Activated B cell treated with CpG ODN at 0.5 μM for 24 hours (primary cell): Measurements from ENCODE around the gene ADSS2. TPM values are rescaled to one million over a fixed set of nuclear protein-coding genes. Genes with fewer than 3 reads are reported as not detected.

Experiments used
- ATAC-seq: fragments of 200-7000 bp; cut with Tn5 transposase; one replicate; pipeline ENCODE4 v1.10.0; 2021; ENCODE audit warnings: low read depth, mild to moderate bottlenecking, moderate library complexity
- CTCF ChIA-PET: fragments of 350-600 bp; sonication (Branson Sonifier 250); formaldehyde crosslinking; loops from one replicate; lab custom pipeline; 2021; ENCODE audit warnings: antibody characterized with exemption; lab: Charles Lee
- POLR2A ChIA-PET: fragments of 350-600 bp; sonication (Branson Sonifier 250); formaldehyde crosslinking; loops from one replicate; lab custom pipeline; 2021; ENCODE audit warnings: antibody characterized with exemption; lab: Charles Lee
- DNase-seq: peaks from one replicate; pipeline ENCODE4 v3.0.0; 2022
- H3K27ac Mint-ChIP-seq: one replicate; pipeline ENCODE4 v1.8.0; 2020; ENCODE audit warnings: mixed read lengths
- H3K27me3 Mint-ChIP-seq: one replicate; pipeline ENCODE4 v1.8.0; 2021; ENCODE audit warnings: mixed read lengths
- H3K36me3 Mint-ChIP-seq: one replicate; pipeline ENCODE4 v1.8.0; 2021; ENCODE audit warnings: low read depth, mixed read lengths
- H3K4me1 Mint-ChIP-seq: one replicate; pipeline ENCODE4 v1.8.0; 2021; ENCODE audit warnings: mixed read lengths
- H3K4me3 Mint-ChIP-seq: one replicate; pipeline ENCODE4 v1.8.0; 2020; ENCODE audit warnings: mild to moderate bottlenecking, mixed read lengths
- H3K9me3 Mint-ChIP-seq: one replicate; pipeline ENCODE4 v1.8.0; 2020; ENCODE audit warnings: mixed read lengths
- CTCF ChIP-seq: fragments of 200-600 bp; IDR thresholded peaks from one replicate; pipeline ENCODE4 v1.8.0; 2022; ENCODE audit warnings: antibody characterized with exemption, mild to moderate bottlenecking
- intact Hi-C: fragments of 100-400 bp; cut with micrococcal nuclease; formaldehyde crosslinking; loops from one replicate; pipeline ENCODE4 v1.15.1; 2024
- total RNA-seq: library from RNA; stranded (reverse); gene quantifications from 2 replicates; pipeline ENCODE4 v1.2.3, GENCODE V29; 2022

ADSS2 gene
- total RNA-seq, 1 donor from 2014 or later, result 42.2 TPM

DNA sequence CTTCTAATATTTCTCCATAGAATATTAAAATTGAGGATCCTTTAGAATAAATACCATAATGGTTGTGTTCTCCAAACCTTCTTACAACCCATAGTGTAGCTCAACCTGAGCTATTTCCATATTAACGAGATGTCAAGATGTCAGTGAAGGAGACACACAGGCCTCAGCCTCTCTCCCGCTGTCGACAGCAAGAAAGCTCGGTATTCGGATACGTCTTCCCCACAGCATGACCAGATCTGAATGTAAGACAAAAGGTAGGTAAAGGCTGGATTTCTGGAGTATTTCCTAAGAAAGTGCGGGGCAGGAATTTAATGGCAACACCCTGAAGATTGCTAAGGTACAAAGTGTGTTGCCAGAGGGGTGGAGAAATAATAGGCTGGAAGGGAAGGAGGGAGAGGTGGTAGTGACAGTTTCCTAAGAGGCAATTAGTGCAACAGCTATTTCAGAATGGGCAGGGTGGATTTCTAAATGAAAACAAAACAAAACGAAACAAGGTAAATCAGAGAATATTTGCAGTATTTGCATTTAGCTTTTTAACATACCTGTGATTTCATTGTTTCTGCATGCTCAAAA lies 1.7 kb downstream of the ADSS2 start:
- peak overlapping the region; percentile 96 for H3K27ac Mint-ChIP-seq
- ATAC-seq (no peak), DNase-seq (no peak)
- no peaks in the 10 kb centered on the region for H3K27me3 Mint-ChIP-seq
- ChIA-PET CTCF (interaction anchor here (1.1 kb wide), 1 partner anchor 11 kb away, joined by 3 read pairs; the partner anchor contains the start of gene CATSPERE), POLR2A (interaction anchor here (0.6 to 1.4 kb wide), 3 partner anchors 12 to 414 kb away, joined by 3 to 6 read pairs (median 4); partner anchors contain the start of genes CATSPERE and HNRNPU)
- peaks cover 48% of the 10 kb centered on the region for H3K4me1 Mint-ChIP-seq
- no peak for TF ChIP-seq CTCF
- intact Hi-C loops, result loop anchor here (2.0 to 10.0 kb wide), 5 partner anchors 15 to 705 kb away; partner anchors contain the start of genes COX20 and KIF26B
- peak overlapping the region; percentile 95 for H3K4me3 Mint-ChIP-seq
- H3K9me3 Mint-ChIP-seq, result no peaks in the 10 kb centered on the region
- H3K36me3 Mint-ChIP-seq, result peaks cover 43% of the 10 kb centered on the region

DNA sequence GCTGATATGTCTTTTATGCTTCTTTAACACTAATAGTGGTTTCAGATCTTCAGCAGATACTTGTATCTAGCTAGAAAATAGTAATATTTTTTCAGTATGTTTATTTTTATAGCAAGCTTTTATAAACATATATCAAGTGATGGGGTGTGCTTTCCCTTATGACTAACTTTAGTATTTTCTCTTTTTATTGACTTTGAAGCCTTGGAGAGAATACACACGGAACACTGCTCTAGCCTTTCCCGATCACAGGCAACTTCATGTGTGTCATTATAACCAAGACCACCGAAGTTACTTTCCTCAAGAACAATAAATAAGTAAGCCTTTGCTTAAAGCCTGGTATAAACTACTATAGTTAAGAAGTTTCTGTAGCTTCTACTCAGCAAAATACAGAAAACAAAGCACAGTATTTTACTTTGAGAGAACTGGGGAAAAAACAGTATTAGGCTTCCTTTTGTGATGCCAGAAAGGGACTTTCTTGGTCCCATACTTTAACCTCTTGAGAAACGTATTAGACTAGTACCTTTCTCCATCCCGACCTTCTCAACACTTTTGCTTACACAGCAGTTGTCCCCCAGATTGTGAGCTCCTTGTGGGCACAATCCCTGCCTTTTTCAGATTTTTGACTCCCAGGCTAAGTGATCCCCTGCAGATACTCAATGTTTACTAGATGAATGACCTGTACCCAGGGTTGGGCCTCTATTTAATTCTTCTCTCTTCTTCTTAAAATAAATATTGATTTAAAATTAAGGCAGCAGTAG lies 3.3 kb downstream of the ADSS2 start:
- no peak for TF ChIP-seq CTCF

DNA sequence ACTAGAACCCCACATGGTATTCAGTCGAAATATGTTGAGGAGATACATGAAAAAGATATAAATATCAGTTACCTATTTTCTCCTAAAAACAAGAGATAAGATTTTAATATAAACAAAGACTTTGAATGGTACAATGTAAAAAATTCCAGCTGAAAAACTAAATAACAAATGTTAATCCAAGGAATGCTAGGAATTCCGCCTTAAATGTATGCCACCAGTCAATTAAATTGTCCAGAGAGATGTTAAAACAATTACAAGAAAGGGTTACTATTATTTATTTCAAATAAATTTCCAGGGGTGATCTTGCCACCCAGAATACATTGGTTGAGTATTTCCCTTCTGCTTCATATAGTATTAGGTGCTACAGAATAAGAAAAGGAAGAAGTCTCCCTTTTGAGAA lies 4.2 kb downstream of the ADSS2 start:
- peaks cover 48% of the 10 kb centered on the region for H3K36me3 Mint-ChIP-seq
- ATAC-seq, result no peak
- DNase-seq, result no peak
- H3K27me3 Mint-ChIP-seq, result no peaks in the 10 kb centered on the region
- H3K4me3 Mint-ChIP-seq, result no peak overlapping the region
- H3K4me1 Mint-ChIP-seq, result peaks cover 57% of the 10 kb centered on the region
- CTCF ChIA-PET, result no interaction called here
- H3K27ac Mint-ChIP-seq, result no peak overlapping the region
- no peaks in the 10 kb centered on the region for H3K9me3 Mint-ChIP-seq
- intact Hi-C loops, result no loop called here
- TF ChIP-seq CTCF, result no peak
- POLR2A ChIA-PET, result interaction anchor here (1.0 kb wide), 1 partner anchor 13 kb away, joined by 4 read pairs; no protein-coding TSS in a partner anchor

More for the DNA sequence above, 3.3 kb downstream of the ADSS2 start:
- Mint-ChIP-seq H3K27ac (no peak overlapping the region), H3K27me3 (no peaks in the 10 kb centered on the region), H3K4me1 (peaks cover 52% of the 10 kb centered on the region), H3K9me3 (no peaks in the 10 kb centered on the region), H3K36me3 (peaks cover 48% of the 10 kb centered on the region), H3K4me3 (no peak overlapping the region)
- DNase-seq, result no peak
- intact Hi-C loops, result no loop called here
- ChIA-PET CTCF (interaction anchor here (1.1 kb wide), 1 partner anchor 13 kb away, joined by 3 read pairs; the partner anchor contains the start of gene CATSPERE), POLR2A (interaction anchor here (1.0 to 1.4 kb wide), 2 partner anchors 12 to 416 kb away, joined by 4 read pairs; partner anchors contain the start of gene HNRNPU)
- no peak for ATAC-seq

DNA sequence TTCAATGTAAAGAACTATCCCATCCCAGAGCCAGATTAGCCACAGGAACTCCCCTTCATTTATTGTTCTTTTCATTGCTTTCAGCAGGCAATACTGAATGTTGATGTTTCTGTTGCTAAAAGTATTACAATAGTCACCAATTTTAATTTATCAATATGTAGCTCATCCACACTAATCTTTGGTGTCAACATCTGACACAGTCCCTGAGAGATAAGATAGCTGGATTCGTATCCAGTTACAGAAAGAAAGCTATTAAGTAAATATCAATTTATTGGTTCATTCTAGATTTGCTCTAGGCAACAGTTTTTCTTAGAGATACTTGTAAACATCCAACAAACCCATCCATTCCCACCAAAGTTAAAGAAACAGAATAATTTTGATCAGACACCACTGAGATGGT lies 4.7 kb downstream of the ADSS2 start:
- Mint-ChIP-seq H3K36me3 (peaks cover 48% of the 10 kb centered on the region), H3K4me1 (peaks cover 55% of the 10 kb centered on the region), H3K27me3 (no peaks in the 10 kb centered on the region), H3K27ac (no peak overlapping the region), H3K9me3 (no peaks in the 10 kb centered on the region), H3K4me3 (no peak overlapping the region)
- TF ChIP-seq CTCF, result no peak
- intact Hi-C loops, result no loop called here
- POLR2A ChIA-PET, result no interaction called here
- CTCF ChIA-PET, result no interaction called here
- ATAC-seq, result no peak
- DNase-seq, result no peak
